ENCODE measurements around the gene CDK13. TPM values are rescaled to one million over a fixed set of nuclear protein-coding genes. Genes with fewer than 3 reads are reported as not detected.

CDK13 gene
- total RNA-seq, 2 donors from 2014 or later = 56.7 to 91.6 TPM

- DNase-seq (ENCODE audit: low spot score) = no peak
- intact Hi-C loops (cut with DNase I) = no loop called here
- Histone ChIP-seq H3K27me3 (replicated peaks; ENCODE audit: insufficient read depth) (no peaks in the 10 kb centered on the region), H3K4me3 (no peak overlapping the region), H3K27ac (no peak overlapping the region), H3K9me3 (no peaks in the 10 kb centered on the region), H3K36me3 (no peaks in the 10 kb centered on the region), H3K4me1 (replicated peaks) (no peaks in the 10 kb centered on the region)
- 51% methylated on average over 9 of the region's 9 CpGs for WGBS
- no peak for TF ChIP-seq POLR2A (IDR thresholded peaks at IDR 0.05)
- no peak for TF ChIP-seq CTCF (IDR thresholded peaks at IDR 0.05)
Observed at GRCh38 chr7:39987641-39988347, 37.7 kb downstream of the CDK13 start.

GRCh38 chr7:40000734-40001315, 50.8 kb downstream of the CDK13 start:
- 89% methylated on average over 6 of the region's 6 CpGs for WGBS
- Histone ChIP-seq H3K36me3 (no peaks in the 10 kb centered on the region), H3K27me3 (replicated peaks; ENCODE audit: insufficient read depth) (no peaks in the 10 kb centered on the region), H3K27ac (no peak overlapping the region), H3K9me3 (no peaks in the 10 kb centered on the region), H3K4me1 (replicated peaks) (no peaks in the 10 kb centered on the region), H3K4me3 (no peak overlapping the region)
- TF ChIP-seq POLR2AphosphoS5 (IDR thresholded peaks at IDR 0.05) (no peak), CTCF (IDR thresholded peaks at IDR 0.05) (no peak), POLR2A (IDR thresholded peaks at IDR 0.05) (no peak)
- intact Hi-C loops (cut with DNase I) = no loop called here
- no peak for DNase-seq (ENCODE audit: low spot score)

- no peak overlapping the region for H3K4me3 ChIP-seq
- no peaks in the 10 kb centered on the region for H3K4me1 ChIP-seq (replicated peaks)
- DNase-seq (ENCODE audit: low spot score) = no peak
- intact Hi-C loops (cut with DNase I) = no loop called here
- TF ChIP-seq POLR2A (IDR thresholded peaks at IDR 0.05) = no peak
- no peak for TF ChIP-seq CTCF (IDR thresholded peaks at IDR 0.05)
- TF ChIP-seq POLR2AphosphoS5 (IDR thresholded peaks at IDR 0.05) = no peak
- WGBS = 99% methylated on average over 3 of the region's 3 CpGs
- H3K9me3 ChIP-seq = no peaks in the 10 kb centered on the region
- no peaks in the 10 kb centered on the region for H3K36me3 ChIP-seq
- H3K27ac ChIP-seq = no peak overlapping the region
- no peaks in the 10 kb centered on the region for H3K27me3 ChIP-seq (replicated peaks; ENCODE audit: insufficient read depth)
Observed at GRCh38 chr7:40001649-40002048, 51.6 kb downstream of the CDK13 start.

GRCh38 chr7:40003597-40003996, 53.5 kb downstream of the CDK13 start:
- no peak overlapping the region for H3K4me3 ChIP-seq
- H3K27ac ChIP-seq = no peak overlapping the region
- no peaks in the 10 kb centered on the region for H3K36me3 ChIP-seq
- TF ChIP-seq POLR2A (IDR thresholded peaks at IDR 0.05) (no peak), POLR2AphosphoS5 (IDR thresholded peaks at IDR 0.05) (no peak), CTCF (IDR thresholded peaks at IDR 0.05) (no peak)
- intact Hi-C loops (cut with DNase I) = no loop called here
- WGBS = 80% methylated on average over 4 of the region's 4 CpGs
- H3K4me1 ChIP-seq (replicated peaks) = no peaks in the 10 kb centered on the region
- no peaks in the 10 kb centered on the region for H3K9me3 ChIP-seq
- H3K27me3 ChIP-seq (replicated peaks; ENCODE audit: insufficient read depth) = no peaks in the 10 kb centered on the region
- no peak for DNase-seq (ENCODE audit: low spot score)
